Measurements from ENCODE around the gene INAFM1. TPM values are rescaled to one million over a fixed set of nuclear protein-coding genes. Genes with fewer than 3 reads are reported as not detected.
"Not testable (repeated sequence)": the region's sequence is repeated elsewhere in the genome, so short reads cannot be mapped to it uniquely, and the experiment has no call there.

Gene INAFM1
- total RNA-seq, 1 donor from 2014 or later: 10.2 TPM

- intact Hi-C loops (cut with micrococcal nuclease): no loop called here
Observed at GRCh38 chr19:47266401-47266941, 8.2 kb upstream of the INAFM1 start.

- intact Hi-C loops (cut with micrococcal nuclease): no loop called here
Observed at GRCh38 chr19:47267350-47267759, 7.3 kb upstream of the INAFM1 start.

GRCh38 chr19:47268028-47268427 is 6.7 kb upstream of the INAFM1 start:
- intact Hi-C loops (cut with micrococcal nuclease): no loop called here

GRCh38 chr19:47269596-47269995 is 5.1 kb upstream of the INAFM1 start:
- intact Hi-C loops (cut with micrococcal nuclease): no loop called here

- intact Hi-C loops (cut with micrococcal nuclease): no loop called here
Observed at GRCh38 chr19:47270408-47270807, 4.3 kb upstream of the INAFM1 start.

GRCh38 chr19:47271949-47272348 is 2.7 kb upstream of the INAFM1 start:
- intact Hi-C loops (cut with micrococcal nuclease): no loop called here

- intact Hi-C loops (cut with micrococcal nuclease): no loop called here
Observed at GRCh38 chr19:47272448-47273312, 2.0 kb upstream of the INAFM1 start.

- intact Hi-C loops (cut with micrococcal nuclease): loop anchor here (1.0 kb wide), 2 partner anchors 16 to 76 kb away; partner anchors contain the start of gene DHX34
Observed at GRCh38 chr19:47273313-47274070, 1.2 kb upstream of the INAFM1 start.

- intact Hi-C loops (cut with micrococcal nuclease): loop anchor here (1.0 kb wide), 2 partner anchors 18 to 74 kb away; partner anchors contain the start of gene DHX34
Observed at GRCh38 chr19:47274891-47275761, 441 bp downstream of the INAFM1 start.

GRCh38 chr19:47275791-47276461 is 1.2 kb downstream of the INAFM1 start:
- intact Hi-C loops (cut with micrococcal nuclease): no loop called here

- intact Hi-C loops (cut with micrococcal nuclease): not testable (repeated sequence)
Observed at GRCh38 chr19:47276513-47276912, 1.8 kb downstream of the INAFM1 start.

- intact Hi-C loops (cut with micrococcal nuclease): no loop called here
Observed at GRCh38 chr19:47280183-47280797, 5.6 kb downstream of the INAFM1 start.

GRCh38 chr19:47283405-47284059 is 8.8 kb downstream of the INAFM1 start:
- intact Hi-C loops (cut with micrococcal nuclease): loop anchor here (1.0 kb wide), 1 partner anchor 108 kb away; no protein-coding TSS in a partner anchor

GRCh38 chr19:47284324-47284899 is 9.7 kb downstream of the INAFM1 start:
- intact Hi-C loops (cut with micrococcal nuclease): loop anchor here (1.0 kb wide), 1 partner anchor 107 kb away; no protein-coding TSS in a partner anchor

- intact Hi-C loops (cut with micrococcal nuclease): loop anchor here (1.0 to 2.0 kb wide), 2 partner anchors 95 to 131 kb away; no protein-coding TSS in a partner anchor
Observed at GRCh38 chr19:47296036-47296435, 21.4 kb downstream of the INAFM1 start.

GRCh38 chr19:47300867-47301266 is 26.2 kb downstream of the INAFM1 start:
- intact Hi-C loops (cut with micrococcal nuclease): not testable (repeated sequence)

- intact Hi-C loops (cut with micrococcal nuclease): no loop called here
Observed at GRCh38 chr19:47302249-47302648, 27.6 kb downstream of the INAFM1 start.

GRCh38 chr19:47303966-47304365 is 29.3 kb downstream of the INAFM1 start:
- intact Hi-C loops (cut with micrococcal nuclease): no loop called here

GRCh38 chr19:47305309-47305751 is 30.6 kb downstream of the INAFM1 start:
- intact Hi-C loops (cut with micrococcal nuclease): no loop called here
